DND-41 (cell line): ENCODE measurements around the gene KCTD11.

Source experiments
- ATAC-seq: fragments of 200-7000 bp; cut with Tn5 transposase; 3 replicates; pipeline ENCODE4 v1.9.1; 2021; ENCODE audit warnings: low read depth; ENCODE audit not compliant: insufficient read depth
- DNase-seq: peaks from one replicate; pipeline ENCODE4 v3.0.0-alpha.2; 2020
- H2AFZ ChIP-seq: 2 replicates; pipeline ENCODE4 v1.6.0; 2012; ENCODE audit warnings: low read depth, low read length
- H3K27ac ChIP-seq: 2 replicates; pipeline ENCODE4 v1.5.1; 2012; ENCODE audit warnings: low read length, inconsistent platforms
- H3K27me3 ChIP-seq: fragments of 200-600 bp; sonication (generic); 2 replicates; pipeline ENCODE4 v1.6.0; 2012; ENCODE audit warnings: low read length, mild to moderate bottlenecking, inconsistent platforms; ENCODE audit not compliant: insufficient read depth, poor library complexity
- H3K36me3 ChIP-seq: 2 replicates; pipeline ENCODE4 v1.5.1; 2012; ENCODE audit warnings: low read length, inconsistent platforms; ENCODE audit not compliant: insufficient read depth
- H3K4me1 ChIP-seq: 2 replicates; pipeline ENCODE4 v1.5.1; 2012; ENCODE audit warnings: mild to moderate bottlenecking, low read length; ENCODE audit not compliant: insufficient read depth
- H3K4me2 ChIP-seq: 2 replicates; pipeline ENCODE4 v1.6.0; 2012; ENCODE audit warnings: mild to moderate bottlenecking, moderate library complexity, low read length, inconsistent platforms; ENCODE audit not compliant: insufficient read depth
- H3K4me3 ChIP-seq, 2 experiments: fragments of 200-600 bp in 1 of 2; shearing (Covaris generic) in 1 of 2; 2 replicates each; pipeline ENCODE4 v1.5.1; 2012 to 2016; ENCODE audit warnings: inconsistent platforms in 2 of 2, low read length in 2 of 2, mild to moderate bottlenecking in 2 of 2, low read depth in 1 of 2, moderate library complexity in 1 of 2
- H3K79me2 ChIP-seq: 2 replicates; pipeline ENCODE4 v1.6.0; 2012; ENCODE audit warnings: low read length, inconsistent platforms; ENCODE audit not compliant: insufficient read depth
- H3K9ac ChIP-seq: 2 replicates; pipeline ENCODE4 v1.6.0; 2012; ENCODE audit warnings: low read depth, mild to moderate bottlenecking, inconsistent platforms, low read length, moderate library complexity
- H3K9me3 ChIP-seq: 2 replicates; pipeline ENCODE4 v1.5.1; 2012; ENCODE audit warnings: low read length, moderate library complexity, mild to moderate bottlenecking, inconsistent platforms; ENCODE audit not compliant: insufficient read depth, severe bottlenecking
- H4K20me1 ChIP-seq: 2 replicates; pipeline ENCODE4 v1.6.0; 2012; ENCODE audit warnings: low read length; ENCODE audit not compliant: insufficient read depth
- EZH2 ChIP-seq: IDR thresholded peaks from 3 replicates; pipeline ENCODE4 v1.6.1; 2012; ENCODE audit warnings: borderline replicate concordance, low read depth, mild to moderate bottlenecking, moderate library complexity, low read length, inconsistent platforms; ENCODE audit not compliant: severe bottlenecking
- TF ChIP-seq, protein P1 (sequence below): IDR thresholded peaks from 2 replicates; pipeline ENCODE4 v1.5.1; 2012; ENCODE audit warnings: borderline replicate concordance, low read length, moderate library complexity, mild to moderate bottlenecking; ENCODE audit not compliant: poor library complexity, severe bottlenecking; ENCODE audit errors: extremely low read depth

Gene KCTD11

DNA sequence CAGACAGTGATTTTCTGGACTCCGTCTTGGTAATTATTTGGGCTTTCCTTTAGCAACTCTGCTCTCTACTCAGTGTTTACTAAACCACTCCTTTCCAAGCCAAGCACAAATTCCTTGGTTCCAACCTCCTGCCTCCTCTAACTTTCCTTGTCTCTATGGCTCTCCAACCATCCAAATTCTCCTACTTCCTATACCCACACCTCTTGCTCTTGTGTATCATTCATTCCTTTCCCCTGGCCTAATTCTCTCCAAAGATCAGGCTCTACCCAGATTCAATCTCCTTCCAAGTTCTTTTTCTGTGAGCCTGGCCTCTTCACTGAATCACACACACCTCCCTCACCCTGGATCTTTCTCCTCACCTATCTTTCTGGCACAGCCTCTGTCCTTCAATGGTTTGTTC, 24.0 kb upstream of the KCTD11 start:
- Histone ChIP-seq H3K27me3 (no peaks in the 10 kb centered on the region), H3K4me2 (peak overlapping the region; percentile 80), H3K4me1 (peaks cover 35% of the 10 kb centered on the region), H2AFZ (no peak overlapping the region), H3K9ac (peak overlapping the region; percentile 68), H3K4me3 (peak overlapping the region in 1 of 2 experiments; percentile 73; a peak in 3 of 4 replicates), H3K79me2 (peaks cover 35% of the 10 kb centered on the region), H3K9me3 (no peaks in the 10 kb centered on the region), H4K20me1 (no peaks in the 10 kb centered on the region), H3K36me3 (peaks cover 46% of the 10 kb centered on the region), H3K27ac (peak overlapping the region; percentile 96; the same call in 1 of the 2 replicates)
- ATAC-seq (no peak), DNase-seq (no peak)
- TF ChIP-seq, protein P1, sequence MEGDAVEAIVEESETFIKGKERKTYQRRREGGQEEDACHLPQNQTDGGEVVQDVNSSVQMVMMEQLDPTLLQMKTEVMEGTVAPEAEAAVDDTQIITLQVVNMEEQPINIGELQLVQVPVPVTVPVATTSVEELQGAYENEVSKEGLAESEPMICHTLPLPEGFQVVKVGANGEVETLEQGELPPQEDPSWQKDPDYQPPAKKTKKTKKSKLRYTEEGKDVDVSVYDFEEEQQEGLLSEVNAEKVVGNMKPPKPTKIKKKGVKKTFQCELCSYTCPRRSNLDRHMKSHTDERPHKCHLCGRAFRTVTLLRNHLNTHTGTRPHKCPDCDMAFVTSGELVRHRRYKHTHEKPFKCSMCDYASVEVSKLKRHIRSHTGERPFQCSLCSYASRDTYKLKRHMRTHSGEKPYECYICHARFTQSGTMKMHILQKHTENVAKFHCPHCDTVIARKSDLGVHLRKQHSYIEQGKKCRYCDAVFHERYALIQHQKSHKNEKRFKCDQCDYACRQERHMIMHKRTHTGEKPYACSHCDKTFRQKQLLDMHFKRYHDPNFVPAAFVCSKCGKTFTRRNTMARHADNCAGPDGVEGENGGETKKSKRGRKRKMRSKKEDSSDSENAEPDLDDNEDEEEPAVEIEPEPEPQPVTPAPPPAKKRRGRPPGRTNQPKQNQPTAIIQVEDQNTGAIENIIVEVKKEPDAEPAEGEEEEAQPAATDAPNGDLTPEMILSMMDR, result no peak
- no peak for TF ChIP-seq EZH2

DNA sequence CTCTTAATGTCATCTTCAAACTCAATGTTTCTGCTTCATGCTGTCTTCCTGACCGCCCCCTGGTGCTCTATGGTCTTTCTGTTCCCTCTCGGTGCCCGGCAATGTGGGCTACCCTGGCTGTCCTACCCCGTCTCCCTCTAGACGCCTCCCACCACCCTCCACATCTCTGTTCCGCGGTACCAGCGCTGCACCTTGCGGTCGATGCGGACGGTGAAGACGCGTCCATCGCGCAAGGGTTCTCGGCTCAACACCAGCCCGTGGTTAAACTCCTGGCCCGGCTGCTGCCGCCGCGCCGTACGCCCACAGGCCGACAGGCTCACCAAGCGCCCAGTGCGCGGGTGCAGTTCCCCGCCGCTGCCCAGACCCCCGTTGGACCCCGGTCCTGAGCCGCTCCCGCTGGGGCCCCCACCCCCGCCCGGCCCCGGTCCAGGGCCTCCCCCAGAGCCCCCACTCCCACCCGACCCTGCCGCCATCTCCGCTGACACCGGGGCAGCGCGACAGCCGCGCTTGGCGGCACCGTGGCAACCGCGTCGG, 23.1 kb upstream of the KCTD11 start, which contains the start of gene NEURL4:
Gene NEURL4 (minus strand): TSS at position 496 of the 534 bp plus-strand sequence. CDS start 23 bp downstream, at position 473.
- ATAC-seq (peak; percentile 22), DNase-seq (no peak)
- Histone ChIP-seq H3K9ac (peak within 1 kb of the TSS; percentile 68), H3K4me3 (peak within 1 kb of the TSS; percentile 30 to 73), H3K9me3 (no peaks in the 10 kb centered on the region), H3K79me2 (peaks cover 35% of the 10 kb centered on the region), H3K27me3 (no peaks in the 10 kb centered on the region), H2AFZ (peak within 1 kb of the TSS; percentile 80), H3K4me2 (peak within 1 kb of the TSS; percentile 80), H3K4me1 (peaks cover 35% of the 10 kb centered on the region), H4K20me1 (no peaks in the 10 kb centered on the region), H3K36me3 (peaks cover 37% of the 10 kb centered on the region), H3K27ac (peak within 1 kb of the TSS; percentile 96)
- TF ChIP-seq EZH2, result no peak
- TF ChIP-seq, protein P1, result peak; percentile 20

DNA sequence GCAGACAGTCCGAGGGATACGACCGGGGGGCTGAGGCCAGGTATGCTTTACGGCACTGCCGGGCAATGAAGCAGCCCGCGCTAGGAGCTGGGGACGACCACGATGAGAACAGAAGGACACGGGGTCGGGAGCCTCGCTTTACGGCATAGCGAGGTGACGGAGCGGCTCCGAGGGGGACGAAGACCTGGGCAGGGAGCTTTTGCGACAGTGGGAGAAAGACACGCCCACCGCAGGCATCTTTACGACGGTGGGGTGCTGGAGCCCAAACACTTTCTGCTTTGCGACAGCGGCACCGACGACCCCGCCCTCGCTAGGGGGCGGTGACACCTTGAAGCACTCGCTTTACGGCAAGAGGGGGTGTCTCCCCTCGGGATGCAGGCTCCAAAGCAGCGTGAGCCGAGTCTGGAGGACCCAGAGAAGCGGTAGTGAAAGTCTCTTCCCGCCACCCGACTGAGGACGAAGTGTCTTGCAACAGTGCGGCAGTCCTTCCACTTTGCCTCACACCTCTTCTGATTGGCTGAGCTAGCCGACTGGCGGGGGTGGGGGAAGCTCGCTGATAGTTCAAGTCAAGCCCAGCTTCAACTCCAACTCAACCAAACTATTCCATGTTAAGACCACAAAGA, 22.5 kb upstream of the KCTD11 start:
- Histone ChIP-seq H3K4me3 (peak overlapping the region; percentile 30 to 73), H3K79me2 (peaks cover 35% of the 10 kb centered on the region), H3K4me1 (peaks cover 35% of the 10 kb centered on the region), H2AFZ (peak overlapping the region; percentile 80), H3K9me3 (no peaks in the 10 kb centered on the region), H3K27ac (peak overlapping the region; percentile 96), H3K36me3 (peaks cover 31% of the 10 kb centered on the region), H3K9ac (peak overlapping the region; percentile 68), H3K4me2 (peak overlapping the region; percentile 80), H4K20me1 (no peaks in the 10 kb centered on the region), H3K27me3 (no peaks in the 10 kb centered on the region)
- ATAC-seq, result peak; percentile 72
- no peak for TF ChIP-seq EZH2
- TF ChIP-seq, protein P1, result no peak
- DNase-seq, result peak; percentile 99
